Stimulated activated CD8-positive, alpha-beta memory T cell treated with anti-CD3 and anti-CD28 coated beads, Interleukin-7, amount 100 ng/mL, for 24 hours (primary cell): ENCODE data around the gene AADACL4.
"Not testable (repeated sequence)": the region's sequence is repeated elsewhere in the genome, so short reads cannot be mapped to it uniquely, and the experiment has no call there.

ENCODE experiments used
- DNase-seq: peaks from one replicate; pipeline ENCODE4 v3.0.0-alpha.2; 2020; ENCODE audit warnings: low read depth

Gene AADACL4

DNA sequence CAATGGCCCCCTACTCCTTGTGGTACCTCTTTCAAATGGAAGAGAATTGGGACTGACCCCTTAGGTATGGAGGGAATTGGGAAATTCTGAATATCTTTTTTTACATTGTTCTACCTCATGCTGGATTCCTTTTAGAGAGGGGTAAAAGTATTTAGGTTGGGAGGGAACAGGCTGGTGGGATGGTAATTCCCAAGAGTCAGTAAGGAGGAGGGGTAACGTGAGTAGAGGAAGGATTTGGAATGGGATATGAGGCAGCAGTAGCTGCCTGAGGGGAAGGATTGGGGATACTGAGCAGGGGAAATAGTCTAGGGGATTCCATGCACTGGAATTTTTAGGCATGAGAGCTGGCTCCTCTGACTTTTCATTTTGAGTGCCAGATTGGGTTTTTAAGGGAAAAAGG lies 68.2 kb downstream of the AADACL4 start:
- no peak for DNase-seq

DNA sequence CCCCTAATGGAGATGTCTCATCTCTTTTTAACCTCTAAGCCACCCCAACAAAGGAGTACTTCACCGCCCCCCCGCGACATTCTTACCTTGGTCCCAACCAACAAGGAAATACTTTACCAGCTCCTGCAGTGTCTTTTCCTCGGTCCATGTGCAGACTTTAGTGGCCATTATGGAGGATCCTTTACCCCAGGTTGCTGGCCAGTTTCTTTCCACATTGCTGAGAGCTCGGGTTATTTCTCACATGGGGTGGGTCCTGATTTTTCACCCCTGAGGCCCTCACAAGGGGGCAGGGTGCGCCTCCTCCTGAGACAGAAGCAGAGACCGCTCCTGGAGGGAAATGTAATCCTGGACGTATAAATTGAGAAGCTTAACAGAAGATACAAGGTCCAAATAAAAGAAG lies 69.0 kb downstream of the AADACL4 start:
- DNase-seq, result no peak

DNA sequence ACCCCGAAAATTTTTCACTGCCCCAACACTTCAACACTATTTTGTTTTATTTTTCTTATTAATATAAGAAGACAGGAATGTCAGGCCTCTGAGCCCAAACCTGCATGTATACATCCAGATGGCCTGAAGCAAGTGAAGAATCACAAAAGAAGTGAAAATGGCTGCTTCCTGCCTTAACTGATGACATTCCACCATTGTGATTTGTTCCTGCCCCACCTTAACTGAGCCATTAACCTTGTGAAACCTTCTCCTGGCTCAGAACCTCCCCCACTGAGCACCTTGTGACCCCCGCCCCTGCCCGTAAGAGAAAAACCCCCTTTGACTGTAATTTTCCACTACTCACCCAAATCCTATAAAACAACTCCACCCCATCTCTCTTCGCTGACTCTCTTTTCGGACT lies 69.8 kb downstream of the AADACL4 start:
- DNase-seq, result not testable (repeated sequence)

DNA sequence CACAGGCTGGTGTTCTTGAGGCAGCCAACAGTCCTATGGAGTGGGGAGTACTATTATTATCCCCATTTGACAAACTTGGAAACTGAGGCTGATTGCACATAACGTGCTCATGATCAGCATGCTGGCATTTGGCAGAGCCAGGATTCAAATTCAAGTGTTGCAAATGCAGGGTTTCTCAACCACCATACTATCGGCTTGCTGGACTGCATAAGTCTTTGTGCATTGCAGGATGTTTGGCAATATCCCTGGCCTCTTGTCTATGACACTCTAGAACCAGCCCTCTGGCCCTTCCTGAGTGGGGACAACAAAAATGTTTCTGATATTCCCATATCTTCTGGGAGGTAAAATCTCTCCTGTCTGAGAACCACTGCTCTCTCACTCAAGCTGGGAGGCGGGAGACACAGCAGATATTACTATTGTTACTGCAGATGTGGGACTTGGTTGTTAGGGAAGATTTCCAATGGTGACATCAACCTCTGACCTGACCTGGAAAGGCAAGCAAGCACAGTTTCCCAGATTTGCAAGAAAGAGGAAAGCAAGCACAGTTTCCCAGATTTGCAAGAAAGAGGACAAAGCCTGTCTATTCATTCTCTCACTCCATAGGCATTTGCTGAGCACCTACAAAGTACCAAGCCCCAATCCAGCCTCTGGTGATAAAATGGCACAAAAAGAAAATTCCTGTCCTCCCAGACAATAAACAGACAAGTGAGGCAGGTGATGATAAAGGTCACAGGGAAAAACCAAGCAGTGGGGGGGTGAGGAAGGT lies 71.0 kb downstream of the AADACL4 start:
- no peak for DNase-seq

DNA sequence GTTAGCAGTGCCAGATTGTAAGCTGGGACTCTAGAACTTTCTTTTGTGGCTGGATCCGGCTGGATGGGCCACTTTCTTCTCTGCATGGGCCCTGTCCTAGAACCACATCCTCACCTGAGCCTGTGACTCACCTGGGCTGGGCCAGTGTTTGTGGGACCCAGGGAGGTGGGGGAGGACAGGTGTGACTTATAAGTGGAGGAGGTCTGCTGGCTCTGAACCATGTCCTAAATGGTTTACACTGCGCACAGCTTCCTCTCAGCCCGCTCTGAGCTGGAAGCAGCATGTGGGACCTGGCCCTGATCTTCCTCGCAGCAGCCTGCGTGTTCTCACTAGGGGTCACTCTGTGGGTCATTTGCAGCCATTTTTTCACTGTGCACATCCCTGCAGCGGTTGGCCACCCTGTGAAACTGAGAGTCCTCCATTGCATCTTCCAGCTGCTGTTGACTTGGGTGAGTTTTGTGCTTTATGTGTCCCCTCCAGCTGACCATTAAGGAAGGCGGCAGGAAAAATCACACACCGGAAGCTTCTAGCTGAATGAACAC lies 72.1 kb downstream of the AADACL4 start, which contains the start of gene AADACL3:
Gene AADACL3, plus strand, starts transcription at position 215 of the 542 bp plus-strand sequence. Its CDS starts 67 bp downstream, at position 282.
- DNase-seq, result no peak
